Endothelial cell of umbilical vein (primary cell): Measurements from ENCODE around the gene ST6GALNAC3. TPM values are rescaled to one million over a fixed set of nuclear protein-coding genes. Genes with fewer than 3 reads are reported as not detected.

Experiments used
- polyA plus RNA-seq, 4 experiments: library from polyadenylated mRNA; depleted of rRNA in 3 of 4; stranded (reverse) in 3 of 4; unstranded in 1 of 4; fragments of >200 nt; gene quantifications; 2 replicates each; pipeline versions ENCODE4 v1.2.1 to v1.2.3, GENCODE V29; 2011 to 2012; ENCODE audit warnings: missing spikeins in 1 of 4
- total RNA-seq: library from RNA; stranded (reverse); gene quantifications from 2 replicates; pipeline ENCODE4 v1.2.3, GENCODE V29; 2021

The ST6GALNAC3 gene
- total and polyA plus RNA-seq, 2 donors (not counting 3 experiments of a cell fraction or from before 2014, with no cell fraction given), result 7.6 to 48.3 TPM

Other genes with a start within 250 kb of the ST6GALNAC3 start
- gene ASB17, start 142.3 kb upstream of the ST6GALNAC3 start, total RNA-seq, result not detected in 2 replicates
- gene ASB17, start 142.3 kb upstream of the ST6GALNAC3 start, polyA plus RNA-seq, result not detected in 2 replicates